ENCODE data around the gene TRIM71.

DNA sequence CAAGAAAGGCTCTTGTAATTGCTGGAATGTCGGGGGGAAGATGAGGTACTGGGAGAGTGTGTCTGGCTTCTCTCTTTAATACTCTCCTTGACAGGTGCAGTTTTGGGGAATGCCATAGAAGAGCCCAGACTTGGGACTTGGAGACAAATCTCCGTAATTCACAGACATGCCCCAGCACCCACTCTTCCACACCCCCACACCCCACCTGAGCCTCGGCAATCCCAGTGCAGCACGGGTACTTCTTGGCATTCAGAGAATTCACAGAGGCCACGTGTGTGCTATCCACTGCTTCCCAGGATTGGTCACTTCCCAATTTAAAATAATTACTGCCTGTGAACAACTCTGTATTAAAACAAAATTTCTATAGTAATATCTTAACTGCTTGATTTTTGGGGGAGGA lies 43.9 kb downstream of the TRIM71 start:
- no peak for TF ChIP-seq TAF1 (IDR thresholded peaks at IDR 0.05; ENCODE audit: low read depth, low read length)
- TF ChIP-seq POLR2A (IDR thresholded peaks at IDR 0.05; ENCODE audit: low read depth, low read length), result no peak
- no peak for TF ChIP-seq POLR2AphosphoS5 (IDR thresholded peaks at IDR 0.05; ENCODE audit: low read depth, low read length)
- TF ChIP-seq SPI1 (IDR thresholded peaks at IDR 0.05; ENCODE audit: low read depth, low read length), result no peak
- TF ChIP-seq PAX5 (IDR thresholded peaks at IDR 0.05; ENCODE audit: insufficient read depth, low read length, severe bottlenecking), result no peak
